NT2/D1 (cell line): ENCODE measurements around the gene CFL1.
A peak's percentile ranks its signal among the peaks of the same experiment; 100 is the strongest.
"Not testable (repeated sequence)": the region's sequence is repeated elsewhere in the genome, so short reads cannot be mapped to it uniquely, and the experiment has no call there.

ENCODE experiments used
- DNase-seq: peaks from one replicate; pipeline ENCODE4 v3.0.0-alpha.2; 2011; ENCODE audit warnings: low read depth, low spot score
- H3K27me3 ChIP-seq: 2 replicates; pipeline ENCODE4 v1.6.0; 2011; ENCODE audit warnings: mild to moderate bottlenecking; ENCODE audit not compliant: insufficient read length, insufficient read depth
- H3K36me3 ChIP-seq: 2 replicates; pipeline ENCODE4 v1.6.1; 2011; ENCODE audit warnings: mild to moderate bottlenecking, low read length, mixed read lengths; ENCODE audit not compliant: insufficient read depth, insufficient read length
- H3K4me1 ChIP-seq: 2 replicates; pipeline ENCODE4 v1.5.1; 2011; ENCODE audit not compliant: insufficient read depth, insufficient read length
- H3K4me3 ChIP-seq: 2 replicates; pipeline ENCODE4 v1.5.1; 2011; ENCODE audit warnings: low read depth; ENCODE audit not compliant: insufficient read length
- H3K9ac ChIP-seq: 2 replicates; pipeline ENCODE4 v1.6.0; 2011; ENCODE audit warnings: low read depth; ENCODE audit not compliant: insufficient read length
- H3K9me3 ChIP-seq: 2 replicates; pipeline ENCODE4 v1.5.1; 2011; ENCODE audit warnings: mild to moderate bottlenecking, low read length; ENCODE audit not compliant: insufficient read depth
- SUZ12 ChIP-seq: IDR thresholded peaks from 2 replicates; pipeline ENCODE4 v1.6.1; 2011; ENCODE audit not compliant: insufficient read length, insufficient read depth; ENCODE audit errors: extremely low read depth
- YY1 ChIP-seq: IDR thresholded peaks from 2 replicates; pipeline ENCODE4 v1.6.1; 2011; ENCODE audit not compliant: insufficient read length, insufficient read depth
- ZNF274 ChIP-seq: IDR thresholded peaks from 2 replicates; pipeline ENCODE4 v1.6.1; 2011; ENCODE audit warnings: mild to moderate bottlenecking, low read depth, low read length

Gene CFL1

DNA sequence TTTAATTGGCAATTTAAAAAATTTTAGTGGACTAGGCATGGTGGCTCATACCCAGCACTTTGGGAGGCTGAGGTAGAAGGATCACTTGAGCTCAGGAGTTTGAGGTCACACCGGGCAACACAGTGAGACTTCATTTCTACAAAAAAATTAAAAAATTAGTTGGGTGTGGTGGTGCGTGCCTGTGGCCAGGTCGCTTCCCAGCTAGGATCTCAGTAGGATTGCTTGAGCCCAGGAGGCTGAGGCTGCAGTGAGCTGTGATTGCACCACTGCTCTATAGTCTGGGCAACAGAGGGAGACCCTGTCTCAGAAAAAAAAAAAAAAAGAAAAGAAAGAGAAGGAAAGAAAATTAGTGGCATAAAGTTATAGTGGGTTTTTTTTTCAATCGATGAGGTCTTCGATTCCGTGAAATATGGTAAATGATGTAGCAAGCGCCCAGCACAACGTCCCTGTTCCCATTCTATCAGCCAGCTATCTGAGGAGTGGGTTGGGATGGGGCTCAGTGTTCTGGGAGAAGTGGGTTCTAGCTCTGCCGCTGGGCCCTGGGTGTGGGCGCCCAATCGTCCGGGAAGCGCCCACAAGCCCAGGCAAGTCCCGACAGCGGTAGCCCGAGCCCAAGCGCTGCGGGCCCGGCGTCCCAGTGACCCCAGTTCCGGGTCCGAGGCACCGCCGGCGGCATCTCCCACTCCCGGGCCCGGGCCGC is 40.8 kb upstream of the CFL1 start:
- H3K9me3 ChIP-seq = no peaks in the 10 kb centered on the region
- DNase-seq = no peak
- H3K36me3 ChIP-seq = peaks cover 41% of the 10 kb centered on the region
- H3K4me3 ChIP-seq = peak overlapping the region; percentile 88
- H3K9ac ChIP-seq = peak overlapping the region; percentile 93
- peaks cover 8% of the 10 kb centered on the region for H3K4me1 ChIP-seq
- peaks cover 35% of the 10 kb centered on the region for H3K27me3 ChIP-seq
- TF ChIP-seq ZNF274 = no peak
- TF ChIP-seq SUZ12 = no peak
- no peak for TF ChIP-seq YY1

DNA sequence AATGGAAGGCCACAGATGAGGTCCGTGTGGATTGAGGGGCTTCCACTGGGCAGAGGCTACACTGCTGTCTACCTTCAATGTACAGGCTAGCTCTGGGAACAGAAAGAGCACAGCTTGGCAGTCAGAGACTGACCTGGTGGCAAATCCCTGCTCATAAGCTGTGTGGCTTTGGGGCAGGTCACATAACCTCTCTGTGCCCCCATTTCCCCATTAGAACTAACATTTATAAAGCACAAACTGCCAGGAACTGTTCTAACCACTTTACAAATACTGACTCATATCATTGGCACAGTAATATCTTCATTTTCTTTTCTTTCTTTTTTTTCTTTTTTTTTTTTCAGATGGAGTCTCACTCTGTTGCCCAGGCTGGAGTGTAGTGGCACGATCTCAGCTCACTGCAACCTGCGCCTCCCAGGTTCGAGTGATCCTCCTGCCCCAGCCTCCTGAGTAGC is 39.1 kb upstream of the CFL1 start:
- no peak overlapping the region for H3K9ac ChIP-seq
- H3K9me3 ChIP-seq = no peaks in the 10 kb centered on the region
- H3K4me3 ChIP-seq = no peak overlapping the region
- H3K27me3 ChIP-seq = peaks cover 32% of the 10 kb centered on the region
- DNase-seq = no peak
- peaks cover 58% of the 10 kb centered on the region for H3K36me3 ChIP-seq
- peaks cover 11% of the 10 kb centered on the region for H3K4me1 ChIP-seq
- TF ChIP-seq YY1 = no peak
- no peak for TF ChIP-seq SUZ12
- TF ChIP-seq ZNF274 = no peak

DNA sequence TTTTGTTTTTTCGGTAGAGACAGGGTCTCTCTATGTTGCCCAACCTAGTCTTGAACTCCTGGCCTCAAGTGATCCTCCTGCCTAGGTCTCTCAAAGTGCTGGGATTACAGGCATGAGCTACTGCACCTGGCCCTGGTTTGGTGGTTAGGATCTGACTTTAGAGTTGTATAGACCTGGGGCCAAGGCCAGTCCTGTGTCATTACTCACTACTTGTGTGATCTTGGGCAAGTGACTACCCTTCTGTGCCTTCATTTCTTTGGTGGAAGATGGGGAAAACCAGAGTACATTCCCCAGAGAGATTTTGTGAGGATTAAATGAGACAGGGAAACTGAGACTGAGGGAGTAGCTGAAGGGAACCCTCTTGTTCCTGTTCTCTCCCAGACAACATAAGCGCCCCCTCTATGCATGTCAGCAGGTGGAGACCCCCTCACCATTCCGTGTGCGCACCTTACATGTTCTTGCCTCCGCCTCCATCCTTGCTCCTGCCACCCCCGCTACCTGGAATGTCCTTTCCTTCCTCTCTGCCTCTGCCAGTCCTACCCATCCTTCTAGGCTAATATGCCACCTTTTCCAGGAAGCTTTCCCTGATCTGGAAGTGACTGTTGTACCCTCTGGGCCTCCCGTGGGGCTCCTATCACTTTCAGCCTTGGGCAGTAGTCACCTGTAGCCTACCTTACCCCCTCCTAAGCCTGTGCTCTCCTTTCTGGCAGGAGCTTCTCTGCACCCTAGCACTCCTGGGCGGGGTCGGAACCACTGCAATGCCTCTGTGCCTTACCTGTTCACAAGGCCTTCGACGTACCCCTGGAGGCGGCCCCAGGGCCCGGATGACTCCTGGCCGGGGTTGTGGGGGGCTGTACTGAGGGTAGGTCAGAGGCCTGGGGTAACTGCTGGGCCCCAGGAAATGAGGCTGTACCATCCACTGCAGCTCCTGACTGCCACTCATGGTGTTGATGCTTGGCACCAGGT is 38.3 kb upstream of the CFL1 start:
- peaks cover 65% of the 10 kb centered on the region for H3K36me3 ChIP-seq
- peaks cover 26% of the 10 kb centered on the region for H3K27me3 ChIP-seq
- no peaks in the 10 kb centered on the region for H3K9me3 ChIP-seq
- TF ChIP-seq SUZ12 (no peak), ZNF274 (no peak), YY1 (no peak)
- peaks cover 11% of the 10 kb centered on the region for H3K4me1 ChIP-seq
- no peak overlapping the region for H3K9ac ChIP-seq
- DNase-seq = no peak
- no peak overlapping the region for H3K4me3 ChIP-seq

DNA sequence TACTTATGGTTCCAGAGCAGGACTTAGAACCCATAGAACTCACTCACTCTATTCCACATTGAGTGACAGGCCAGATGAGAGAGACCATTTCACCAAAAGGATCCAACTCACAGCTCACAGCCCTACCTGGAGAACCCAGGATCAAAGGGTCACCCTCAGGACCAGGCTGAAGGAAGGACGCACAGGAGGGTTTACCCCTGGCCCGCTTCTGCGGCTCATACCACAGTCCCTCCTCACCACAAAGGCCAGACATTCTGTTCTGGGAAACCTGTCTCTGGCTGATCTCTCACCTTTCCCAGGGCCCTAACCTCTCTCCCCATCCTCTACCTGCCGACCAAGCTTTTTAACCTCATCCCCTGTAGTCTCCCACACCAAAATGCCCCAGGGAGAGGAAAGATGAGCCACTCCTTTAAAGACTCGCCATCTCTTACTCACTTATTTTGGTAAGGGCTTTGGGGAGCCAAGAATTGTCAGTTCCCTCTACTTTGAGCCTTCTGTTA is 37.6 kb upstream of the CFL1 start:
- Histone ChIP-seq H3K4me1 (peaks cover 11% of the 10 kb centered on the region), H3K9me3 (no peaks in the 10 kb centered on the region), H3K9ac (no peak overlapping the region), H3K27me3 (peaks cover 19% of the 10 kb centered on the region), H3K36me3 (peaks cover 66% of the 10 kb centered on the region), H3K4me3 (no peak overlapping the region)
- no peak for DNase-seq
- no peak for TF ChIP-seq SUZ12
- TF ChIP-seq ZNF274 = no peak
- no peak for TF ChIP-seq YY1

DNA sequence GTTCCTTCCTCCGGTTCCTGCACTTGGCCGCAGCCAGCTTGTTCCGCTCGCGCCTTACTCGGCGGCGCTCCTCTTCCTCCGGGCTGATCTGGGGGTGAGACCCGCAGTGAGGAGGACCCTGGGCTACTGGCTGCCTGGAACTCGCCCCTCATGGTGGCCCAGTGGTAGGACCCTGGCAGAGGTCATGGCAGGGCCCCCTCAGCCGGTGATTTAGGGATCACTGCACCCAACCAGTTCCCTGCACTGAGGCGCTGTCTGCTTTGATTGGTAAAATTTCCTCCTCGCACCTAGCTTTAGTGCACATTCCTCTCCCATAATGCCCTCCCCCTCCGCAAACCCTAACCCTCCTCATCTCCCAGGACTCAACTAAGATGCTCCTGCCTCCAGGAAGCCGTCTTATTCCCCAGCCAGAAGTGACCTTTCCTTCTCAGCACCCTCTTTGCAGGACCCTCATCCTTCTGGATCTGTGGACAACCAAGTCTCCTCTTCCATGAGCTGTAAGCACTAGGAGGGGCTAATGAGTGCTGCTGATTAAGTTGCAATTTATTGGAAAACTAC is 36.1 kb upstream of the CFL1 start:
- peaks cover 21% of the 10 kb centered on the region for H3K27me3 ChIP-seq
- peak overlapping the region; percentile 71 for H3K9ac ChIP-seq
- no peak overlapping the region for H3K4me3 ChIP-seq
- no peaks in the 10 kb centered on the region; the same call in 1 of the 2 replicates for H3K9me3 ChIP-seq
- peaks cover 66% of the 10 kb centered on the region for H3K36me3 ChIP-seq
- TF ChIP-seq ZNF274 = no peak
- no peak for TF ChIP-seq YY1
- no peak for TF ChIP-seq SUZ12
- DNase-seq = no peak
- peaks cover 14% of the 10 kb centered on the region for H3K4me1 ChIP-seq

DNA sequence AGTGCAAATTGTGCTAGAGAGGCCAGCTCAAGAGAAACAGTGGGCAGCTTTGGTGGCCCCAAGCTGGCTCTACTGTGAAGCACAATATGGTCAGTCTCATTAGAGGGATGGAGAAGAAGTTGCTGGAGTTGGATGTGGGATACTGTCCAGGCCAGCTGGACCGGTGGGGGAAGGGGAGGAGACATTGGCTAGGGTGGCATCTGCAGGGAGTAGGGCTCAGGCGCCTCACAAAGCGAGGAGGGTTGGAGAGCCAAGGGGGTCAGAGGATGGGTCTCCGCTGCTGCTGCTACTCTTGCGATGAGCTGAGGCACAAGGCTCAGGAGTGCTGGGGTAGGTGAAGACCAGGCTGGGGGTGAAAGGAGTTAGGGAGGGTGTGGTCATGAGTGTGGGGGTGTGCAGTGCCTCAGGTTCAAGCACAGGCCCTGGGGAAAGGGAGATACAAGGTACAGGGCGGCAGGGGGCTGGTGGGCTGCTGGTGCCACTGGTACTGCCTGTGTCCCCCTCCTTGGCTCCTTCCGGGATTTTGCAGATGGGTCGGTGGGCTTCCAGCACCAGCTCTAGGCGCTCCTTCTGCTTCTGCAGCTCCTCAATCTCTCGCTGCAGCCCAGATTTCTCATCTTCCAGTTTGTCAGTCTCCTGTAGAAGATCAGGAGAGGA is 34.8 kb upstream of the CFL1 start:
- DNase-seq = no peak
- H3K4me1 ChIP-seq = peaks cover 14% of the 10 kb centered on the region
- no peaks in the 10 kb centered on the region; the same call in 1 of the 2 replicates for H3K9me3 ChIP-seq
- H3K27me3 ChIP-seq = peaks cover 14% of the 10 kb centered on the region
- H3K9ac ChIP-seq = no peak overlapping the region
- TF ChIP-seq YY1 (no peak), ZNF274 (no peak), SUZ12 (no peak)
- H3K4me3 ChIP-seq = no peak overlapping the region
- H3K36me3 ChIP-seq = peaks cover 60% of the 10 kb centered on the region

DNA sequence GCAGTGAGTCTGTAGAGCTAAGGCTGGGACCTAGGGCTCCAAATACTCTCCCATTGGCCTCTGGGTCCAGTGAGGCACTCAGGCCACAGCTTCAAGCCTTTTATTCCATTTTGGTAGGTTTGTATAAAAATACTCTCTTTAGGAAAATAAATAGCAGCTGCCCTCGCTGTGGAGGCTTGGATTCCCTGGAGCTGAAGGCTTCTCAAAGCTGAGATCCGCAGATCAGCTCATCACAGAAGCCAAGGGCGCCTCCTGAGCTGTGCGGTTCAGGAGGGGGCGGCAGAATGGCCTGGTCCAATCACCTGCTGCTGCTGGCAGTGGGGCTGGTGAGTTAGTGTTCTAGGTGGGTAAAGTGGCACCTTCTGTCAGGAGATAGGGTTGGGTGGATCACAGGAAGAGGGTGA is 34.2 kb upstream of the CFL1 start:
- DNase-seq, H3K9me3 ChIP-seq: not testable (repeated sequence)
- H3K9ac ChIP-seq = peak overlapping the region; percentile 99
- H3K4me3 ChIP-seq = peak overlapping the region; percentile 89
- H3K4me1 ChIP-seq = peaks cover 17% of the 10 kb centered on the region
- peaks cover 57% of the 10 kb centered on the region for H3K36me3 ChIP-seq
- H3K27me3 ChIP-seq = peaks cover 14% of the 10 kb centered on the region
